Smooth muscle cell (in vitro differentiated cells): Measurements from ENCODE around the gene SYT17. TPM values are rescaled to one million over a fixed set of nuclear protein-coding genes. Genes with fewer than 3 reads are reported as not detected.

ENCODE experiments used
- DNase-seq: peaks from one replicate; lab custom pipeline; 2025; ENCODE audit not compliant: unreplicated experiment; lab: John Stamatoyannopoulos, UW
- H2AFZ ChIP-seq: fragments of 200-600 bp; sonication (generic); 2 replicates; pipeline ENCODE4 v1.6.0; 2016; ENCODE audit warnings: antibody characterized with exemption, low read depth, mild to moderate bottlenecking
- H3F3A ChIP-seq: fragments of 200-600 bp; sonication (generic); 2 replicates; pipeline ENCODE4 v1.6.0; 2017; ENCODE audit warnings: antibody characterized with exemption, low read depth
- H3K27ac ChIP-seq: fragments of 200-600 bp; sonication (generic); 2 replicates; pipeline ENCODE4 v1.5.1; 2016; ENCODE audit warnings: low read depth, mild to moderate bottlenecking
- H3K27me3 ChIP-seq: fragments of 200-600 bp; sonication (generic); 2 replicates; pipeline ENCODE4 v1.6.1; 2016; ENCODE audit warnings: low read depth, mild to moderate bottlenecking
- H3K36me3 ChIP-seq: fragments of 200-600 bp; sonication (generic); 2 replicates; pipeline ENCODE4 v1.5.1; 2016; ENCODE audit warnings: low read depth
- H3K4me1 ChIP-seq: fragments of 200-600 bp; sonication (generic); 2 replicates; pipeline ENCODE4 v1.5.1; 2016; ENCODE audit warnings: low read depth
- H3K4me2 ChIP-seq: fragments of 200-600 bp; sonication (generic); 2 replicates; pipeline ENCODE4 v1.6.0; 2016; ENCODE audit warnings: mild to moderate bottlenecking
- H3K4me3 ChIP-seq: fragments of 200-600 bp; sonication (generic); 2 replicates; pipeline ENCODE4 v1.5.1; 2016; ENCODE audit warnings: mild to moderate bottlenecking
- H3K79me2 ChIP-seq: fragments of 200-600 bp; sonication (generic); 2 replicates; pipeline ENCODE4 v1.6.0; 2016; ENCODE audit warnings: low read depth, mild to moderate bottlenecking
- H3K9ac ChIP-seq: fragments of 200-600 bp; sonication (generic); 2 replicates; pipeline ENCODE4 v1.6.0; 2016; ENCODE audit warnings: low read depth
- H3K9me3 ChIP-seq: fragments of 200-600 bp; sonication (generic); replicated peaks from 2 replicates; pipeline ENCODE4 v1.5.1; 2016; ENCODE audit warnings: low read depth
- H4K20me1 ChIP-seq: fragments of 200-600 bp; sonication (generic); 2 replicates; pipeline ENCODE4 v1.6.0; 2016; ENCODE audit warnings: low read depth
- WGBS: methylation state at CpG from one replicate; pipeline ENCODE4 v1.1.7; 2016; ENCODE audit warnings: low lambda C conversion rate; 5-methylcytosine and 5-hydroxymethylcytosine counted together
- polyA plus RNA-seq: library from polyadenylated mRNA; unstranded; fragments of >200 nt; fragmentation: Nextera tagmentation; extraction: Ambion mirVana; gene quantifications from 2 replicates; pipeline ENCODE4 v1.2.1, GENCODE V29; 2016
- total RNA-seq: library from RNA; depleted of rRNA; stranded (reverse); fragments of >200 nt; gene quantifications from 2 replicates; pipeline ENCODE4 v1.2.3, GENCODE V29; 2014
- TF ChIP-seq, protein P1 (sequence below): fragments of 200-600 bp; sonication (generic); IDR thresholded peaks from 2 replicates; pipeline ENCODE4 v1.5.1; 2017; ENCODE audit warnings: borderline replicate concordance, mild to moderate bottlenecking, antibody characterized with exemption; ENCODE audit not compliant: insufficient read depth, poor library complexity, severe bottlenecking

Gene SYT17
- total and polyA plus RNA-seq, 2 experiments from 2014 or later: 2.0 to 3.9 TPM

DNA sequence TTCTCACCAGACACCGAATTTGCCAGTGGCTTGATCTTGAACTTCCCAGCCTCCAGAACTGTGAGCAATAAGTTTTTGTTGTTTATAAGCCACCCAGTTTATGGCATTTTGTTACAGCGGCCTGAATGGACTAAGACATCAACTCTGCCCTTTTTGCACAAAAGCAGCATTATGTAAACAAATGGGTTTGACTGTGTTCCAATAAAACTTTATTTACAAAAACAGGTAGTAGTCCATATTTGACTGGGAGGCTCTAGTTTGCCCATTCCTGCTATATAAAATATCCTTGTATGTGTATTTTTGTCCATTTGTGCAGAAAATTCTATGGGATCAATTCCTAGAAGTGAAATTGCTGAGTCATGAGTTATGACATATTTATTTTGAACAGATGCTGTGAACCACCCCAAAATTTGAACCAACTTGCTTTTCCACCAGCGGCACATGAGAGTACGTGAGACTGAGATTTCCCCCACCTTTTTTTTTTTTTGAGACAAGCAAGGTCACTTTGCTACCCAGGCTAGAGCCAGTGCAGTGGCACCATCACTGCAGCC lies 96.2 kb downstream of the SYT17 start:
- TF ChIP-seq, protein P1, sequence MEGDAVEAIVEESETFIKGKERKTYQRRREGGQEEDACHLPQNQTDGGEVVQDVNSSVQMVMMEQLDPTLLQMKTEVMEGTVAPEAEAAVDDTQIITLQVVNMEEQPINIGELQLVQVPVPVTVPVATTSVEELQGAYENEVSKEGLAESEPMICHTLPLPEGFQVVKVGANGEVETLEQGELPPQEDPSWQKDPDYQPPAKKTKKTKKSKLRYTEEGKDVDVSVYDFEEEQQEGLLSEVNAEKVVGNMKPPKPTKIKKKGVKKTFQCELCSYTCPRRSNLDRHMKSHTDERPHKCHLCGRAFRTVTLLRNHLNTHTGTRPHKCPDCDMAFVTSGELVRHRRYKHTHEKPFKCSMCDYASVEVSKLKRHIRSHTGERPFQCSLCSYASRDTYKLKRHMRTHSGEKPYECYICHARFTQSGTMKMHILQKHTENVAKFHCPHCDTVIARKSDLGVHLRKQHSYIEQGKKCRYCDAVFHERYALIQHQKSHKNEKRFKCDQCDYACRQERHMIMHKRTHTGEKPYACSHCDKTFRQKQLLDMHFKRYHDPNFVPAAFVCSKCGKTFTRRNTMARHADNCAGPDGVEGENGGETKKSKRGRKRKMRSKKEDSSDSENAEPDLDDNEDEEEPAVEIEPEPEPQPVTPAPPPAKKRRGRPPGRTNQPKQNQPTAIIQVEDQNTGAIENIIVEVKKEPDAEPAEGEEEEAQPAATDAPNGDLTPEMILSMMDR: no peak

DNA sequence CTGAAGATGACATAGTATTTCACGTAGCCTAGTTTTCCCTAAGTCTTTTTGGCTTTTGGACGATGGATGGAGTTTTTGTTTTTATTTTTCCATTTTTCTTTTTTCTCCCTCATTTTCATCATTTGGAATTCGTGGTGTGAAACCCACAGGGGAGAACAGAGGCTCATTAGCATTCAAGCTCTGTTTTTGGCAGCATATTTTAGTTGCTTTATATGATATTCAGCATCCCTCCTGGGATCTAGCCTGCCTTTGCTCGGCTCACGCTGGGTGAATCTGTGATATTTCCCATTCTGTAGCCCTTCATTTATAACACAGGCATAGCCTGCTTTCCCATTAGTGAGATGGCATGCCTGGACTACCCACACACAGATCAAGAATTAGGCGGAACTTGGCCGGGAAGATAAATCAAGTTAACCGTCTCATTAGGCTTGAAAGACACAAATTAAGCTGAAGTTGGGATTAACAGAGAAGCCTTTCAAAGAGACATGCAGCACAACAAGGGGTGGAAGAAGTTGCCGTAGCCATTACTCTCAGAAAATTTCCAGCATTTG lies 97.4 kb downstream of the SYT17 start:
- Histone ChIP-seq H3F3A (no peaks in the 10 kb centered on the region), H3K4me2 (no peak overlapping the region), H3K9ac (no peak overlapping the region), H3K79me2 (no peaks in the 10 kb centered on the region), H2AFZ (no peak overlapping the region), H3K4me3 (no peak overlapping the region), H3K27ac (no peak overlapping the region), H4K20me1 (no peaks in the 10 kb centered on the region), H3K36me3 (no peaks in the 10 kb centered on the region), H3K9me3 (no peaks in the 10 kb centered on the region), H3K4me1 (no peaks in the 10 kb centered on the region), H3K27me3 (no peaks in the 10 kb centered on the region)
- WGBS: 84% methylated on average over 9 of the region's 9 CpGs
- DNase-seq: no peak
- TF ChIP-seq, protein P1: no peak

More for the DNA sequence above, 96.2 kb downstream of the SYT17 start:
- no peaks in the 10 kb centered on the region for H3K9me3 ChIP-seq
- no peaks in the 10 kb centered on the region for H3K79me2 ChIP-seq
- no peak overlapping the region for H3K9ac ChIP-seq
- H3K36me3 ChIP-seq: no peaks in the 10 kb centered on the region
- no peak overlapping the region for H3K27ac ChIP-seq
- H4K20me1 ChIP-seq: no peaks in the 10 kb centered on the region
- H3K4me2 ChIP-seq: no peak overlapping the region
- H2AFZ ChIP-seq: no peak overlapping the region
- no peaks in the 10 kb centered on the region for H3K27me3 ChIP-seq
- H3F3A ChIP-seq: no peaks in the 10 kb centered on the region
- no peak overlapping the region for H3K4me3 ChIP-seq
- DNase-seq: no peak
- no peaks in the 10 kb centered on the region for H3K4me1 ChIP-seq
- WGBS: 97% methylated on average over 4 of the region's 4 CpGs

DNA sequence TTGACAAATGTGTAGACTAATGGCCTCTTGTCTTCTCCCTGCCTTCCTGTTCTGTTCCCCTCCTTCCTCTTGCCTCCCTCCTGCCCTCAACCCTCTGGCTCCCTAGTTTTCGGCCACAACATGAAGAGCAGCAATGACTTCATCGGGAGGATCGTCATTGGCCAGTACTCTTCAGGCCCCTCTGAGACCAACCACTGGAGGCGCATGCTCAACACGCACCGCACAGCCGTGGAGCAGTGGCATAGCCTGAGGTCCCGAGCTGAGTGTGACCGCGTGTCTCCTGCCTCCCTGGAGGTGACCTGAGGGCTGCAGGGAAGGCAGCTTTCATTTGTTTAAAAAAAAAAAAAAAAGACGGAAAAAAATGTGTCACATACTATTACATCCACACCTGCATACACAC lies 98.7 kb downstream of the SYT17 start:
- Histone ChIP-seq H3K4me2 (no peak overlapping the region), H2AFZ (no peak overlapping the region), H3K9me3 (no peaks in the 10 kb centered on the region), H3K36me3 (no peaks in the 10 kb centered on the region), H3K27me3 (no peaks in the 10 kb centered on the region), H3K4me1 (no peaks in the 10 kb centered on the region), H3K9ac (no peak overlapping the region), H3K4me3 (no peak overlapping the region), H4K20me1 (no peaks in the 10 kb centered on the region), H3F3A (no peaks in the 10 kb centered on the region), H3K27ac (no peak overlapping the region), H3K79me2 (no peaks in the 10 kb centered on the region)
- no peak for DNase-seq
- 94% methylated on average over 11 of the region's 11 CpGs for WGBS
- TF ChIP-seq, protein P1: no peak

DNA sequence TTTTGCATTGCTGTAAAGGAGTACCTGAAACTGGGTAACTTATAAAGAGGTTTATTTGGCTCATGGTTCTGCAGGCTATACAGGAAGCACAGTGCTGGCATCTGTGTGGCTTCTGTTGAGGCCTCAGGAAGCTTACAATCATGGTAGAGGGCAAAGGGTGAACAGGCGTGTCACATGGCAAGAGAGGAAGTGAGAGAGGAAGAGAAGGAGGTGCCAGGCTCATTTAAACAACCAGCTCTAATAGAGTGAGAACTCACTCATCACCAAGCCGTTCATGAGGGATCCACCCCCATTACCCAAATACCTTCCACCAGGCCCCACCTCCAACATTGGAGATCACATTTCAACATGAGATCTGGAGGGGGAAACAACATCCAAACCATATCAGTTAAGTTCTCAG lies 101.1 kb downstream of the SYT17 start:
- no peaks in the 10 kb centered on the region for H3K36me3 ChIP-seq
- H3F3A ChIP-seq: no peaks in the 10 kb centered on the region
- no peaks in the 10 kb centered on the region for H3K27me3 ChIP-seq
- H3K27ac ChIP-seq: no peak overlapping the region
- H4K20me1 ChIP-seq: no peaks in the 10 kb centered on the region
- no peak overlapping the region for H3K4me2 ChIP-seq
- no peak overlapping the region for H3K9ac ChIP-seq
- no peaks in the 10 kb centered on the region for H3K9me3 ChIP-seq
- DNase-seq: no peak
- 95% methylated on average over 2 of the region's 2 CpGs for WGBS
- no peaks in the 10 kb centered on the region for H3K4me1 ChIP-seq
- TF ChIP-seq, protein P1: no peak
- H2AFZ ChIP-seq: no peak overlapping the region
- no peak overlapping the region for H3K4me3 ChIP-seq
- no peaks in the 10 kb centered on the region for H3K79me2 ChIP-seq
